ENCODE data around the gene FSIP1.

DNA sequence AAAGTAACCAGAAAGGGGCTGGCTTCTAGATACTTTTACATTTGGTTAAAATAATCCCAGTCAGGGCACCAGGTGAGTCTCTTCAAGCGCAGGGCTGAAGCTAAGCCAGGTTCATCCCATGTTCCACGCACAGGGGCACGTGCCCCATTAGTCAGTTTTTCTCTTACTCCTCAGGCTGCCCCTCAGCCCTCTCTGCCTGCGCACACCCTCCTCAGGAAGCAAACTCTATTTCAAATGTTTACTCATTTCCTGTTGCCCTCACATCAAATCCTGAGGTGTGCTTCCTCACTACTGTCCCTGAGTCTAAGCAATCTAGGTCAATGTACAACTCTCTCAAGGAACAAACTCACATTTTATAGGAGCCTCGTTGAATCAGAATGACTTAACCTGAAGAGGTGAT, 153.3 kb downstream of the FSIP1 start:
- no peak for TF ChIP-seq GATA2 (IDR thresholded peaks at IDR 0.05; ENCODE audit: low read depth, low read length)
- TF ChIP-seq GATA3 (IDR thresholded peaks at IDR 0.05; ENCODE audit: low read depth, low read length): no peak
